NCI-H2171 (cell line): ENCODE data around the gene CDK5RAP3.
A peak's percentile ranks its signal among the peaks of the same experiment; 100 is the strongest.
"Not testable (repeated sequence)": the region's sequence is repeated elsewhere in the genome, so short reads cannot be mapped to it uniquely, and the experiment has no call there.

Source experiments
- DNase-seq: peaks from one replicate; lab custom pipeline; 2025; lab: John Stamatoyannopoulos, UW

The CDK5RAP3 gene

GRCh38 chr17:47970725-47971499 lies at the start of gene CDK5RAP3:
Gene CDK5RAP3, plus strand, starts transcription at chr17:47971113. Its CDS starts 34 bp downstream, at chr17:47971147.
- DNase-seq: peak; percentile 99

- no peak for DNase-seq
Measured at GRCh38 chr17:47924785-47925677, 45.9 kb upstream of the CDK5RAP3 start.

- DNase-seq: no peak
Measured at GRCh38 chr17:47925678-47925988, 45.3 kb upstream of the CDK5RAP3 start.

- no peak for DNase-seq
Measured at GRCh38 chr17:47927821-47928400, 43.0 kb upstream of the CDK5RAP3 start.

- DNase-seq: no peak
Measured at GRCh38 chr17:47928415-47928814, 42.5 kb upstream of the CDK5RAP3 start.

GRCh38 chr17:47929218-47930000 lies 41.5 kb upstream of the CDK5RAP3 start:
- DNase-seq: no peak

GRCh38 chr17:47931848-47932247 lies 39.1 kb upstream of the CDK5RAP3 start:
- no peak for DNase-seq

GRCh38 chr17:47934856-47935255 lies 36.1 kb upstream of the CDK5RAP3 start:
- DNase-seq: peak; percentile 21

GRCh38 chr17:47935468-47935867 lies 35.4 kb upstream of the CDK5RAP3 start:
- not testable (repeated sequence) for DNase-seq

GRCh38 chr17:47935961-47936360 lies 35.0 kb upstream of the CDK5RAP3 start:
- DNase-seq: no peak

- no peak for DNase-seq
Measured at GRCh38 chr17:47937941-47938340, 33.0 kb upstream of the CDK5RAP3 start.

- peak; percentile 97 for DNase-seq
Measured at GRCh38 chr17:47941246-47942095, 29.4 kb upstream of the CDK5RAP3 start, which contains the start of gene PNPO. Gene PNPO, plus strand, starts transcription at chr17:47941571. Its CDS starts 105 bp downstream, at chr17:47941676.

GRCh38 chr17:47942096-47942510 lies 28.8 kb upstream of the CDK5RAP3 start:
- DNase-seq: no peak

GRCh38 chr17:47942568-47942967 lies 28.3 kb upstream of the CDK5RAP3 start:
- no peak for DNase-seq

GRCh38 chr17:47945080-47945479 lies 25.8 kb upstream of the CDK5RAP3 start:
- no peak for DNase-seq

- DNase-seq: no peak
Measured at GRCh38 chr17:47945529-47946508, 25.1 kb upstream of the CDK5RAP3 start.

GRCh38 chr17:47946516-47946915 lies 24.4 kb upstream of the CDK5RAP3 start:
- DNase-seq: no peak

- peak; percentile 52 for DNase-seq
Measured at GRCh38 chr17:47946929-47947397, 23.9 kb upstream of the CDK5RAP3 start.

- no peak for DNase-seq
Measured at GRCh38 chr17:47948706-47949196, 22.2 kb upstream of the CDK5RAP3 start.
